Head of caudate nucleus (tissue), 42 donors: ENCODE data around the gene F7.
A peak's percentile ranks its signal among the peaks of the same experiment; 100 is the strongest.
"Not testable (repeated sequence)": the region's sequence is repeated elsewhere in the genome, so short reads cannot be mapped to it uniquely, and the experiment has no call there.

Experiments
- DNase-seq, 42 donors: peaks; one replicate each; pipeline versions ENCODE4 v3.0.0 to v3.0.0-alpha.2; 2020 to 2021; ENCODE audit warnings: mixed read lengths in 7 of 42
- intact Hi-C: fragments of 100-400 bp; cut with DNase I; formaldehyde crosslinking; loops from one replicate; pipeline ENCODE4 v1.15.0; 2022

The F7 gene

GRCh38 chr13:113105032-113105920 is at the start of gene F7:
Gene F7, plus strand, starts transcription at chr13:113105791. Its CDS starts 51 bp downstream, at chr13:113105842.
- intact Hi-C loops: no loop called here
- DNase-seq: no peak

- DNase-seq: peak in 3 of 42 donors; percentile 0 to 4 (median 2)
- intact Hi-C loops: no loop called here
Observed at GRCh38 chr13:113057084-113057483, 48.5 kb upstream of the F7 start.

- DNase-seq, intact Hi-C loops: not testable (repeated sequence)
Observed at GRCh38 chr13:113057559-113057958, 48.0 kb upstream of the F7 start.

GRCh38 chr13:113058129-113058987 is 47.2 kb upstream of the F7 start:
- DNase-seq: peak in 6 of 42 donors; percentile 0 to 31 (median 16)

GRCh38 chr13:113058988-113059850 is 46.4 kb upstream of the F7 start:
- DNase-seq: peak in 11 of 42 donors; percentile 1 to 43 (median 12)
- intact Hi-C loops: no loop called here

More at GRCh38 chr13:113058129-113058987, 47.2 kb upstream of the F7 start:
- intact Hi-C loops: no loop called here

GRCh38 chr13:113059891-113060290 is 45.7 kb upstream of the F7 start:
- peak in 9 of 42 donors; percentile 4 to 41 (median 13) for DNase-seq
- intact Hi-C loops: no loop called here

- DNase-seq: peak in 10 of 42 donors; percentile 4 to 41 (median 14)
- intact Hi-C loops: no loop called here
Observed at GRCh38 chr13:113060557-113061270, 44.9 kb upstream of the F7 start.

GRCh38 chr13:113061271-113061625 is 44.3 kb upstream of the F7 start:
- DNase-seq: peak in 36 of 42 donors; percentile 27 to 91 (median 68)
- intact Hi-C loops: no loop called here

GRCh38 chr13:113061796-113062425 is 43.7 kb upstream of the F7 start:
- DNase-seq: peak in 17 of 42 donors; percentile 3 to 66 (median 47)
- intact Hi-C loops: no loop called here

- DNase-seq: peak in 7 of 42 donors; percentile 1 to 32 (median 6)
- intact Hi-C loops: no loop called here
Observed at GRCh38 chr13:113062691-113063090, 42.9 kb upstream of the F7 start.

- intact Hi-C loops: no loop called here
- peak in 7 of 42 donors; percentile 1 to 32 (median 5) for DNase-seq
Observed at GRCh38 chr13:113063091-113063491, 42.5 kb upstream of the F7 start.

GRCh38 chr13:113064000-113064533 is 41.5 kb upstream of the F7 start:
- intact Hi-C loops: no loop called here
- DNase-seq: peak in 2 of 42 donors; percentile 1

- DNase-seq: peak in 2 of 42 donors; percentile 1 to 2
- intact Hi-C loops: no loop called here
Observed at GRCh38 chr13:113064534-113065405, 40.8 kb upstream of the F7 start.

- intact Hi-C loops: no loop called here
- peak in 2 of 42 donors; percentile 1 to 2 for DNase-seq
Observed at GRCh38 chr13:113065406-113066141, 40.0 kb upstream of the F7 start.

- intact Hi-C loops: no loop called here
- peak in 1 of 42 donors; percentile 1 for DNase-seq
Observed at GRCh38 chr13:113066142-113066455, 39.5 kb upstream of the F7 start.

GRCh38 chr13:113066746-113067145 is 38.8 kb upstream of the F7 start:
- intact Hi-C loops: no loop called here
- DNase-seq: peak in 1 of 42 donors; percentile 2
